Kidney (tissue), 14 donors: Measurements from ENCODE around the gene SNRNP35. TPM values are rescaled to one million over a fixed set of nuclear protein-coding genes. Genes with fewer than 3 reads are reported as not detected.
"Not testable (repeated sequence)": the region's sequence is repeated elsewhere in the genome, so short reads cannot be mapped to it uniquely, and the experiment has no call there.

Experiments used
- DNase-seq, 5 donors: peaks; one replicate each; pipeline ENCODE4 v3.0.0-alpha.2; 2013 to 2020
- FAIRE-seq: peaks from 2 replicates; lab custom pipeline; 2012; peaks lifted over from hg19 to GRCh38; lab: Jason Lieb, UNC
- H3K27ac ChIP-seq, 2 donors: one replicate each; pipeline ENCODE4 v1.7.0; 2013; ENCODE audit warnings: low read depth in 2 of 2, low read length in 2 of 2, inconsistent platforms in 1 of 2
- H3K27me3 ChIP-seq: one replicate; pipeline ENCODE4 v1.7.1; 2013; ENCODE audit warnings: low read length, inconsistent platforms; ENCODE audit not compliant: control insufficient read depth, insufficient read depth
- H3K36me3 ChIP-seq, 3 donors: one replicate each; pipeline versions ENCODE4 v1.7.0 to v1.7.1; 2013; ENCODE audit warnings: low read length in 3 of 3, control low read depth in 1 of 3, inconsistent platforms in 1 of 3; ENCODE audit not compliant: insufficient read depth in 3 of 3, control insufficient read depth in 2 of 3
- H3K4me1 ChIP-seq, 3 donors: one replicate each; pipeline versions ENCODE4 v1.7.0 to v1.7.1; 2013; ENCODE audit warnings: low read length in 3 of 3, inconsistent platforms in 1 of 3, low read depth in 1 of 3; ENCODE audit not compliant: control insufficient read depth in 2 of 3, insufficient read depth in 2 of 3
- H3K4me3 ChIP-seq, 3 donors: one replicate each; pipeline versions ENCODE4 v1.7.0 to v1.8.1; 2013; ENCODE audit warnings: low read length in 3 of 3, control low read depth in 1 of 3, inconsistent platforms in 1 of 3
- H3K9ac ChIP-seq, 3 donors: one replicate each; pipeline versions ENCODE4 v1.7.0 to v1.7.1; 2013; ENCODE audit warnings: low read length in 3 of 3, control low read depth in 1 of 3, inconsistent platforms in 1 of 3
- H3K9me3 ChIP-seq, 3 donors: one replicate each; pipeline versions ENCODE4 v1.7.0 to v1.7.1; 2013; ENCODE audit warnings: low read length in 3 of 3, control low read depth in 1 of 3, inconsistent platforms in 1 of 3; ENCODE audit not compliant: control insufficient read depth in 2 of 3, insufficient read depth in 1 of 3
- CTCF ChIP-seq: IDR thresholded peaks from 3 replicates; pipeline ENCODE4 v1.5.1; 2012; ENCODE audit warnings: mild to moderate bottlenecking, moderate library complexity, borderline replicate concordance; ENCODE audit not compliant: insufficient read depth; ENCODE audit errors: extremely low read depth
- intact Hi-C: fragments of 100-400 bp; cut with DNase I; formaldehyde crosslinking; loops from one replicate; pipeline ENCODE4 v1.11.1; 2022
- polyA plus RNA-seq: library from polyadenylated mRNA; stranded (reverse); fragments of 350-450 nt; fragmentation: Illumina TruSeq; extraction: RNeasy Lipid Tissue Mini Kit (QIAGEN cat#74804); gene quantifications from one replicate; pipeline ENCODE4 v1.2.3, GENCODE V29; 2014; ENCODE audit warnings: low read depth, low replicate concordance; ENCODE audit not compliant: insufficient read depth
- total RNA-seq: library from RNA; stranded (reverse); fragmentation: NEBNext Ultra II Directional; extraction: Animal tissue kit (Norgen Biotek cat#: 25700); gene quantifications from one replicate; pipeline ENCODE4 v1.2.1, GENCODE V29; 2021
- donor health status: control.
- donor health status: control.
- donor health status: control.
- donor health status: control.
- donor health status: control.
- donor health status: DM: yes; HTN: yes; CAD: no.
- donor health status: Normal renal cell carcinoma (clear cell type).

The SNRNP35 gene
- total and polyA plus RNA-seq, 2 donors from 2014 or later: 23.6 to 51.2 TPM

GRCh38 chr12:123428591-123428990, 29.3 kb upstream of the SNRNP35 start:
- FAIRE-seq: no peak
- Histone ChIP-seq H3K9me3 (no peaks in the 10 kb centered on the region), H3K4me3 (no peak overlapping the region), H3K27me3 (no peaks in the 10 kb centered on the region), H3K36me3 (peaks cover 0 to 12% (median 6%) of the 10 kb centered on the region in 3 donors), H3K27ac (no peak overlapping the region), H3K4me1 (peaks cover 0 to 3% (median 0%) of the 10 kb centered on the region in 3 donors), H3K9ac (no peak overlapping the region)
- no peak for TF ChIP-seq CTCF
- no peak for DNase-seq
- intact Hi-C loops: no loop called here

GRCh38 chr12:123429101-123429500, 28.8 kb upstream of the SNRNP35 start:
- intact Hi-C loops, H3K9me3 ChIP-seq, FAIRE-seq, H3K27me3 ChIP-seq, H3K27ac ChIP-seq, H3K9ac ChIP-seq, DNase-seq, H3K4me1 ChIP-seq, H3K4me3 ChIP-seq: not testable (repeated sequence)
- peaks cover 0 to 12% (median 6%) of the 10 kb centered on the region in 3 donors for H3K36me3 ChIP-seq

GRCh38 chr12:123431951-123432817, 25.8 kb upstream of the SNRNP35 start:
- intact Hi-C loops, H3K9me3 ChIP-seq, H3K4me1 ChIP-seq, H3K36me3 ChIP-seq, H3K27me3 ChIP-seq, FAIRE-seq: not testable (repeated sequence)
- peak in 3 of 5 donors; percentile 20 to 53 (median 48) for DNase-seq
- H3K4me3 ChIP-seq: peak overlapping the region in 2 of 3 donors; percentile 36 to 38
- H3K27ac ChIP-seq: peak overlapping the region in 1 of 2 donors; percentile 19
- H3K9ac ChIP-seq: peak overlapping the region in 2 of 3 donors; percentile 10 to 29

- H3K36me3 ChIP-seq: peaks cover 0 to 5% (median under 1%) of the 10 kb centered on the region in 3 donors
- DNase-seq (no peak), FAIRE-seq (no peak)
- no peaks in the 10 kb centered on the region for H3K27me3 ChIP-seq
- H3K4me3 ChIP-seq: peak overlapping the region in 1 of 3 donors; percentile 38
- no peaks in the 10 kb centered on the region for H3K9me3 ChIP-seq
- no peak for TF ChIP-seq CTCF
- intact Hi-C loops: no loop called here
- no peak overlapping the region for H3K27ac ChIP-seq
- H3K9ac ChIP-seq: no peak overlapping the region
- peaks cover 0 to 7% (median 0%) of the 10 kb centered on the region in 3 donors for H3K4me1 ChIP-seq
These were observed 24.3 kb upstream of the SNRNP35 start for GRCh38 chr12:123433615-123434014.
